Nephron progenitor cell (in vitro differentiated cells): ENCODE measurements around the gene POU2F3.
A peak's percentile ranks its signal among the peaks of the same experiment; 100 is the strongest.

Source experiments
- DNase-seq: peaks from one replicate; pipeline ENCODE4 v3.0.0; 2021
- H3K27ac Mint-ChIP-seq: 2 replicates; pipeline ENCODE4 v1.8.0; 2021; ENCODE audit warnings: mild to moderate bottlenecking, moderate library complexity, mixed read lengths
- H3K27me3 Mint-ChIP-seq: 2 replicates; pipeline ENCODE4 v1.8.0; 2021; ENCODE audit warnings: mild to moderate bottlenecking, low read depth, mixed read lengths; ENCODE audit not compliant: poor library complexity
- H3K36me3 Mint-ChIP-seq: 2 replicates; pipeline ENCODE4 v1.8.0; 2021; ENCODE audit warnings: low read depth, mixed read lengths
- H3K4me1 Mint-ChIP-seq: 2 replicates; pipeline ENCODE4 v1.8.0; 2021; ENCODE audit warnings: mixed read lengths
- H3K4me3 Mint-ChIP-seq: 2 replicates; pipeline ENCODE4 v1.8.0; 2021; ENCODE audit warnings: mild to moderate bottlenecking, moderate library complexity, mixed read lengths
- H3K9me3 Mint-ChIP-seq: 2 replicates; pipeline ENCODE4 v1.8.0; 2021; ENCODE audit warnings: mild to moderate bottlenecking, moderate library complexity, mixed read lengths
- TF ChIP-seq, protein P1 (sequence below): fragments of 200-600 bp; sonication (generic); IDR thresholded peaks from 2 replicates; pipeline ENCODE4 v1.5.0; 2021; ENCODE audit warnings: antibody characterized with exemption

Gene POU2F3

DNA sequence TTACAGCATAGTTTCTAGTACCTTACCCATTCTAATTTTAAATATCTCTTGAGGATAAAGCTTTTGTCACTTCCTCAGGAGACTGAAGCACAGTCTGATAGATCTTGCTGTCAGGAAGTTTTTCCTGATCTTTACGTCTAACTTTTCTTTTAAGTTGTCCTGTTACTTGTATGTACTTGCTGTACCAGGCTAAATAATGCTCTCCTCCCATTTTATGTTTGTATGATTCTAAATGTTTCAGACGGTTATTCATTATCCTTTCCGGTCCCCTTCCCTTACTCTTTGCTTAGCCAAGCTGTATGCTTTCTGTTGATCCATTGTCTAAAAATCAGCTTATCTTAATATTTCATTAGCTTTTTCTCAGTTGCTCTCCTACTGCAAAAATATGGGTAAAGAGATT, 102.3 kb downstream of the POU2F3 start:
- Mint-ChIP-seq H3K4me3 (no peak overlapping the region), H3K4me1 (peaks cover 77% of the 10 kb centered on the region), H3K27ac (no peak overlapping the region), H3K9me3 (no peaks in the 10 kb centered on the region), H3K27me3 (no peaks in the 10 kb centered on the region), H3K36me3 (peaks cover 9% of the 10 kb centered on the region)
- TF ChIP-seq, protein P1, sequence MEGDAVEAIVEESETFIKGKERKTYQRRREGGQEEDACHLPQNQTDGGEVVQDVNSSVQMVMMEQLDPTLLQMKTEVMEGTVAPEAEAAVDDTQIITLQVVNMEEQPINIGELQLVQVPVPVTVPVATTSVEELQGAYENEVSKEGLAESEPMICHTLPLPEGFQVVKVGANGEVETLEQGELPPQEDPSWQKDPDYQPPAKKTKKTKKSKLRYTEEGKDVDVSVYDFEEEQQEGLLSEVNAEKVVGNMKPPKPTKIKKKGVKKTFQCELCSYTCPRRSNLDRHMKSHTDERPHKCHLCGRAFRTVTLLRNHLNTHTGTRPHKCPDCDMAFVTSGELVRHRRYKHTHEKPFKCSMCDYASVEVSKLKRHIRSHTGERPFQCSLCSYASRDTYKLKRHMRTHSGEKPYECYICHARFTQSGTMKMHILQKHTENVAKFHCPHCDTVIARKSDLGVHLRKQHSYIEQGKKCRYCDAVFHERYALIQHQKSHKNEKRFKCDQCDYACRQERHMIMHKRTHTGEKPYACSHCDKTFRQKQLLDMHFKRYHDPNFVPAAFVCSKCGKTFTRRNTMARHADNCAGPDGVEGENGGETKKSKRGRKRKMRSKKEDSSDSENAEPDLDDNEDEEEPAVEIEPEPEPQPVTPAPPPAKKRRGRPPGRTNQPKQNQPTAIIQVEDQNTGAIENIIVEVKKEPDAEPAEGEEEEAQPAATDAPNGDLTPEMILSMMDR: no peak
- no peak for DNase-seq

DNA sequence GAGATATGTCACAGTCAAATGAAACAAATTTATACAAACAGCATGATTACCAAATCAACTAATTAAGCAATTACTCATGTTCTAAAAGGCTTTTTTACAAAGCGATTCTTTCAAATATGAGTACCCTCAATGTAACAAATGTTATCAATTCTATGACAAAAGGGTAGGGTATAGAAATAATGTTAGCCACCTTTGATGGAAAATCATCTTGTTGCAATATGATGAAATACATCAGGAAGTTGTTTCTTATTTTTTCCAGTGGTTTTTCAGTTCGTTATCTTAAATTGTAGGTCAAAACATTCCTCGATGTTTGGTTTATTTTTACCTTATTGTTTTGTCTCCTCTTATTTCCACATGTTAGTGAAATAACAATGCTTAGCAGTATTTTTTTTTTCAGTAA, 102.7 kb downstream of the POU2F3 start:
- Mint-ChIP-seq H3K36me3 (peaks cover 9% of the 10 kb centered on the region), H3K9me3 (no peaks in the 10 kb centered on the region), H3K27me3 (no peaks in the 10 kb centered on the region), H3K4me3 (no peak overlapping the region), H3K4me1 (peaks cover 77% of the 10 kb centered on the region), H3K27ac (no peak overlapping the region)
- TF ChIP-seq, protein P1: no peak
- DNase-seq: no peak

GRCh38 chr11:120343429-120343828, 103.5 kb downstream of the POU2F3 start:
- H3K9me3 Mint-ChIP-seq: no peaks in the 10 kb centered on the region
- H3K4me1 Mint-ChIP-seq: peaks cover 70% of the 10 kb centered on the region
- DNase-seq: no peak
- no peak overlapping the region for H3K27ac Mint-ChIP-seq
- no peaks in the 10 kb centered on the region for H3K27me3 Mint-ChIP-seq
- peaks cover 9% of the 10 kb centered on the region for H3K36me3 Mint-ChIP-seq
- no peak overlapping the region for H3K4me3 Mint-ChIP-seq
- TF ChIP-seq, protein P1: no peak

DNA sequence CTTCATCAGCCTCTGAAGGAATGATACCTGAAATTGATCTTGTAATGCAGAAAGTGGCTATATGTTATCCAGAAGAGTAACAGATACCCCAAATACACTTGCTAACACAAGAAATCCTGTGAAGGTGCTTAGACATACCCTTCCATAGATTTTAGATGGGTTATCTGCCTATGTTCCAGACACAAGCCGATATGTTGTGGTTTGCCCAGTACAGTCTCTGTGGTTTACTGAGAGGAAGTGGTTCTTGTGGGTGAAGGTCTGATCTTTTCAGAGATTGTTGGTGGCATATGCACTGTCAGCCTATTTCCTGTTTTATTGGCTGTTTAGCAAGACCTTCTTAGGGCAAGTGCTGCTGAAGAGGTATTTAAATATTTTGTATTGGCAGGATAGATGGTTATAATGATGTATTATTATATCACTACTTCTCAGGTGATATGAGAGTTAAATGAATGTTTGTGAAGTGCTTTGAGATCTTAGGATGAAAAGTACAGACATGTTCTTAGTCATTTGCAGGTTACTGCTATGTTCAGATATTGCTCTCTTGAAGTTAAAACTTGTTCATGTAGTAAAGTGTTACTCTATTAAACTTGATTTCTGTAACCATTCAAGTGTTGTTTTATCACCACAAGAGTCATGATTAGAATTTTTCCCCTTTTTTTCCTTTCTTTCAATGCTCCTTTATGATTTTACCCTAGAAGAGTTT, 104.5 kb downstream of the POU2F3 start:
- Mint-ChIP-seq H3K27ac (no peak overlapping the region), H3K4me3 (no peak overlapping the region), H3K4me1 (peaks cover 60% of the 10 kb centered on the region), H3K27me3 (no peaks in the 10 kb centered on the region), H3K9me3 (no peaks in the 10 kb centered on the region), H3K36me3 (peaks cover 9% of the 10 kb centered on the region)
- TF ChIP-seq, protein P1: no peak
- DNase-seq: no peak

DNA sequence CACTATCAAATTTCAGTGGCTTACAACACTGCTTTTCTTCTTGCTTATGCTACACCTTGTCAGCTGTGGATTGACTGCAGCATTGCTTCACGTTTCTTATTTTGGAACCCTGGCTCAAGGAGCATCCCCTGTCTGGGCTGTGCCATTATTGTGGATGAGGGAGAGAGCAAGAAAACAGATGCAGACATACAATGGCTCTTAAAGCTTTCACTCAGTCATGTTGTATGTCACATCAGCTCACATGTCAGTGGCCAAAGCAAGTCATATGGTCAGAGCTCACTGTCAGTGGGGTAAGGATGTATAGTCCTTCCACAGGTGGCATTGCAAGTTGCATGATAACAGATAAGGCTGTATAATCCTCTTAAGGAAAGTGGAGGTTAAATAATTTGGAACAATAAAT, 106.3 kb downstream of the POU2F3 start:
- H3K27me3 Mint-ChIP-seq: no peaks in the 10 kb centered on the region
- no peak for DNase-seq
- TF ChIP-seq, protein P1: no peak
- peaks cover 4% of the 10 kb centered on the region for H3K9me3 Mint-ChIP-seq
- H3K4me3 Mint-ChIP-seq: no peak overlapping the region
- peak overlapping the region; percentile 71 for H3K27ac Mint-ChIP-seq
- peaks cover 10% of the 10 kb centered on the region for H3K36me3 Mint-ChIP-seq
- peaks cover 46% of the 10 kb centered on the region for H3K4me1 Mint-ChIP-seq

- H3K27ac Mint-ChIP-seq: no peak overlapping the region
- TF ChIP-seq, protein P1: no peak
- no peak for DNase-seq
- H3K4me1 Mint-ChIP-seq: peaks cover 37% of the 10 kb centered on the region
- H3K9me3 Mint-ChIP-seq: peaks cover 4% of the 10 kb centered on the region
- H3K36me3 Mint-ChIP-seq: peaks cover 21% of the 10 kb centered on the region
- H3K27me3 Mint-ChIP-seq: no peaks in the 10 kb centered on the region
- no peak overlapping the region for H3K4me3 Mint-ChIP-seq
These were observed 110.7 kb downstream of the POU2F3 start for GRCh38 chr11:120350637-120351036.
